Right lobe of liver (tissue), 6 donors: ENCODE measurements around the gene KLK15. TPM values are rescaled to one million over a fixed set of nuclear protein-coding genes. Genes with fewer than 3 reads are reported as not detected.

Source experiments
- ATAC-seq, 4 donors: fragments of 200-7000 bp; cut with Tn5 transposase; one replicate each; pipeline ENCODE4 v1.9.1; 2020; ENCODE audit warnings: mild to moderate bottlenecking in 4 of 4, moderate library complexity in 4 of 4
- DNase-seq, 3 donors: peaks; one replicate each; pipeline ENCODE4 v3.0.0-alpha.2; 2020
- H3K27ac ChIP-seq, 3 donors: fragments of 200-600 bp; one replicate each; pipeline ENCODE4 v1.8.0; 2022
- H3K27me3 ChIP-seq, 2 donors: fragments of 200-600 bp; one replicate each; pipeline ENCODE4 v1.8.0; 2022
- H3K36me3 ChIP-seq, 4 donors: fragments of 200-600 bp; sonication (generic) in 1 of 4; one replicate each; pipeline versions ENCODE4 v1.5.1 to v1.8.0; 2017 to 2022; ENCODE audit warnings: control low read depth in 1 of 4
- H3K4me1 ChIP-seq, 4 donors: fragments of 200-600 bp; sonication (generic) in 1 of 4; one replicate each; pipeline versions ENCODE4 v1.5.1 to v1.8.0; 2017 to 2022; ENCODE audit warnings: control low read depth in 1 of 4
- H3K4me3 ChIP-seq, 3 donors: fragments of 200-600 bp; one replicate each; pipeline ENCODE4 v1.8.0; 2022
- H3K9me3 ChIP-seq, 4 donors: fragments of 200-600 bp; sonication (generic) in 1 of 4; one replicate each; pipeline versions ENCODE4 v1.5.1 to v1.8.0; 2017 to 2022; ENCODE audit warnings: control low read depth in 1 of 4
- CTCF ChIP-seq, 4 donors: fragments of 200-600 bp in 3 of 4; fragments of 450-650 bp in 1 of 4; IDR thresholded peaks; one replicate each; pipeline versions ENCODE4 v1.5.1 to v1.8.0; 2016 to 2022; ENCODE audit warnings: antibody characterized with exemption in 4 of 4, mild to moderate bottlenecking in 2 of 4
- POLR2A ChIP-seq: fragments of 450-650 bp; IDR thresholded peaks from one replicate; pipeline ENCODE4 v1.6.1; 2017; ENCODE audit warnings: antibody characterized with exemption, mild to moderate bottlenecking
- WGBS: methylation state at CpG from one replicate; pipeline ENCODE4 v1.1.6; 2018; ENCODE audit warnings: low coverage, low lambda C conversion rate; ENCODE audit not compliant: insufficient coverage; ENCODE audit errors: missing lambda C conversion rate; 5-methylcytosine and 5-hydroxymethylcytosine counted together
- intact Hi-C, 2 donors: fragments of 100-400 bp; cut with DNase I; formaldehyde crosslinking; loops; one replicate each; pipeline versions ENCODE4 v1.11.2 to v1.14.1; 2022
- total RNA-seq, 6 experiments: library from RNA; depleted of rRNA in 2 of 6; stranded (reverse); fragments of >200 nt in 2 of 6; fragmentation: NEBNext Ultra II Directional in 3 of 6; extraction: Animal tissue kit (Norgen Biotek cat#: 25700) in 3 of 6; gene quantifications; one replicate each; pipeline versions ENCODE4 v1.1.0 to v1.2.4, GENCODE V29; 2016 to 2023
- donor health status: DM: no; HTN: yes; CAD: no.
- donor health status: DM: no; HTN: no; CAD: no.
- donor health status: DM: no; HTN: no; CAD: no.
- donor health status: DM: no; HTN: yes; CAD: no.
- donor health status: DM: no; HTN: yes; CAD: no.

Gene KLK15
- total RNA-seq, 6 experiments from 2014 or later = not detected

- no peak for ATAC-seq
- Histone ChIP-seq H3K27ac (no peak overlapping the region), H3K4me3 (no peak overlapping the region), H3K27me3 (no peaks in the 10 kb centered on the region), H3K9me3 (no peaks in the 10 kb centered on the region), H3K36me3 (no peaks in the 10 kb centered on the region), H3K4me1 (no peaks in the 10 kb centered on the region)
- intact Hi-C loops = no loop called here
- 53% methylated on average over 5 of the region's 26 CpGs for WGBS
- DNase-seq = no peak
- TF ChIP-seq POLR2A (no peak), CTCF (IDR thresholded peaks at IDR 0.05) (no peak)
Measured at GRCh38 chr19:50870417-50871089, 37.2 kb upstream of the KLK15 start.

- Histone ChIP-seq H3K27ac (no peak overlapping the region), H3K36me3 (no peaks in the 10 kb centered on the region), H3K9me3 (no peaks in the 10 kb centered on the region), H3K4me1 (no peaks in the 10 kb centered on the region), H3K4me3 (no peak overlapping the region), H3K27me3 (no peaks in the 10 kb centered on the region)
- no peak for ATAC-seq
- TF ChIP-seq POLR2A (no peak), CTCF (IDR thresholded peaks at IDR 0.05) (no peak)
- no peak for DNase-seq
- WGBS = 53% methylated on average over 4 of the region's 4 CpGs
- intact Hi-C loops = no loop called here
Measured at GRCh38 chr19:50869479-50869878, 36.1 kb upstream of the KLK15 start.

- H3K4me3 ChIP-seq = no peak overlapping the region
- TF ChIP-seq CTCF (IDR thresholded peaks at IDR 0.05) (no peak), POLR2A (no peak)
- DNase-seq (no peak), ATAC-seq (no peak)
- no peaks in the 10 kb centered on the region for H3K36me3 ChIP-seq
- intact Hi-C loops = no loop called here
- H3K4me1 ChIP-seq = no peaks in the 10 kb centered on the region
- H3K9me3 ChIP-seq = no peaks in the 10 kb centered on the region
- no peaks in the 10 kb centered on the region for H3K27me3 ChIP-seq
- no peak overlapping the region for H3K27ac ChIP-seq
- 39% methylated on average over 7 of the region's 7 CpGs for WGBS
Measured at GRCh38 chr19:50861496-50862286, 28.3 kb upstream of the KLK15 start.

- intact Hi-C loops = no loop called here
- no peaks in the 10 kb centered on the region for H3K4me1 ChIP-seq
- ATAC-seq (no peak), DNase-seq (no peak)
- no peak for TF ChIP-seq CTCF (IDR thresholded peaks at IDR 0.05)
- no peak for TF ChIP-seq POLR2A
- no peak overlapping the region for H3K27ac ChIP-seq
- 54% methylated on average over 3 of the region's 5 CpGs for WGBS
- H3K36me3 ChIP-seq = no peaks in the 10 kb centered on the region
- H3K27me3 ChIP-seq = no peaks in the 10 kb centered on the region
- no peaks in the 10 kb centered on the region for H3K9me3 ChIP-seq
- H3K4me3 ChIP-seq = no peak overlapping the region
Measured at GRCh38 chr19:50861010-50861409, 27.6 kb upstream of the KLK15 start.
